Gastroesophageal sphincter (tissue), 3 donors: ENCODE measurements around the gene TBCEL.

Source experiments
- EP300 ChIP-seq: sonication (generic); formaldehyde crosslinking; IDR thresholded peaks from one replicate; pipeline ENCODE4 v1.6.1; 2017; ENCODE audit warnings: antibody characterized with exemption, mild to moderate bottlenecking
- POLR2A ChIP-seq, 2 donors: fragments of 450-650 bp; IDR thresholded peaks; one replicate each; pipeline ENCODE4 v1.6.1; 2017; ENCODE audit warnings: antibody characterized with exemption in 2 of 2, mild to moderate bottlenecking in 2 of 2, moderate library complexity in 1 of 2
- TF ChIP-seq, protein P1 (sequence below), 4 experiments: fragments of 200-600 bp in 2 of 4; fragments of 450-650 bp in 2 of 4; sonication (generic) in 1 of 4; IDR thresholded peaks; one replicate each; pipeline ENCODE4 v1.5.1; 2017 to 2019; ENCODE audit warnings: antibody characterized with exemption in 4 of 4, mild to moderate bottlenecking in 2 of 4, moderate library complexity in 2 of 4

DNA sequence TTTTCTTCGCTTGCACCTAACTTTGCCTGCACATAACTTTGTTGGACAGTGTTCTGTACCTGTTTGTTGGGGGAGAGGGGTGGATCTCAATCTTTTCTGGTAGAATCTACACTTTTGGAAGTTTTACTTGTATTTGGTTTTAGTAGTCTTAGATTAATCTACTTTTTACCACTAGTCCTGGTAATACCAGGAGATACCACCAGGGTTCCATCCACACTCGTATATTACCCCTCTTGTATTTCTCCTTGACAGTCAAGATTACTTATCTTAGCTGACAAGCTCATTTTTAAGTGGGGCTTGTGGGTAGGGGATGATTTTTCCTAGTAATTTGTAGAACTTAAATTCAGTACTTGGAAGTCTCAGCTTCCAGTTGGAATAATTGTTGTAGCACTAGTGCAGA is 39.8 kb downstream of the TBCEL start:
- TF ChIP-seq POLR2A (IDR thresholded peaks at IDR 0.05): no peak
- TF ChIP-seq, protein P1, sequence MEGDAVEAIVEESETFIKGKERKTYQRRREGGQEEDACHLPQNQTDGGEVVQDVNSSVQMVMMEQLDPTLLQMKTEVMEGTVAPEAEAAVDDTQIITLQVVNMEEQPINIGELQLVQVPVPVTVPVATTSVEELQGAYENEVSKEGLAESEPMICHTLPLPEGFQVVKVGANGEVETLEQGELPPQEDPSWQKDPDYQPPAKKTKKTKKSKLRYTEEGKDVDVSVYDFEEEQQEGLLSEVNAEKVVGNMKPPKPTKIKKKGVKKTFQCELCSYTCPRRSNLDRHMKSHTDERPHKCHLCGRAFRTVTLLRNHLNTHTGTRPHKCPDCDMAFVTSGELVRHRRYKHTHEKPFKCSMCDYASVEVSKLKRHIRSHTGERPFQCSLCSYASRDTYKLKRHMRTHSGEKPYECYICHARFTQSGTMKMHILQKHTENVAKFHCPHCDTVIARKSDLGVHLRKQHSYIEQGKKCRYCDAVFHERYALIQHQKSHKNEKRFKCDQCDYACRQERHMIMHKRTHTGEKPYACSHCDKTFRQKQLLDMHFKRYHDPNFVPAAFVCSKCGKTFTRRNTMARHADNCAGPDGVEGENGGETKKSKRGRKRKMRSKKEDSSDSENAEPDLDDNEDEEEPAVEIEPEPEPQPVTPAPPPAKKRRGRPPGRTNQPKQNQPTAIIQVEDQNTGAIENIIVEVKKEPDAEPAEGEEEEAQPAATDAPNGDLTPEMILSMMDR (IDR thresholded peaks at IDR 0.05): peak; percentile 21 to 39 (median 28)
- no peak for TF ChIP-seq EP300
